ENCODE data around the gene MCRS1. TPM values are rescaled to one million over a fixed set of nuclear protein-coding genes. Genes with fewer than 3 reads are reported as not detected.

MCRS1 gene
- total RNA-seq, 1 donor from 2014 or later = 103 TPM

GRCh38 chr12:49539406-49540228, 28.3 kb downstream of the MCRS1 start:
- Mint-ChIP-seq H3K27me3 (ENCODE audit: unreplicated experiment) (peaks cover 11% of the 10 kb centered on the region), H3K9me3 (ENCODE audit: unreplicated experiment) (peaks cover 2% of the 10 kb centered on the region), H3K4me3 (ENCODE audit: unreplicated experiment) (peak overlapping the region; percentile 71), H3K27ac (ENCODE audit: unreplicated experiment) (peak overlapping the region; percentile 22), H3K36me3 (ENCODE audit: unreplicated experiment) (no peaks in the 10 kb centered on the region), H3K4me1 (ENCODE audit: low read depth, unreplicated experiment) (peaks cover 19% of the 10 kb centered on the region)
- no peak for TF ChIP-seq CTCF (IDR thresholded peaks at IDR 0.05; ENCODE audit: partially characterized antibody, unreplicated experiment)
- DNase-seq = no peak

DNA sequence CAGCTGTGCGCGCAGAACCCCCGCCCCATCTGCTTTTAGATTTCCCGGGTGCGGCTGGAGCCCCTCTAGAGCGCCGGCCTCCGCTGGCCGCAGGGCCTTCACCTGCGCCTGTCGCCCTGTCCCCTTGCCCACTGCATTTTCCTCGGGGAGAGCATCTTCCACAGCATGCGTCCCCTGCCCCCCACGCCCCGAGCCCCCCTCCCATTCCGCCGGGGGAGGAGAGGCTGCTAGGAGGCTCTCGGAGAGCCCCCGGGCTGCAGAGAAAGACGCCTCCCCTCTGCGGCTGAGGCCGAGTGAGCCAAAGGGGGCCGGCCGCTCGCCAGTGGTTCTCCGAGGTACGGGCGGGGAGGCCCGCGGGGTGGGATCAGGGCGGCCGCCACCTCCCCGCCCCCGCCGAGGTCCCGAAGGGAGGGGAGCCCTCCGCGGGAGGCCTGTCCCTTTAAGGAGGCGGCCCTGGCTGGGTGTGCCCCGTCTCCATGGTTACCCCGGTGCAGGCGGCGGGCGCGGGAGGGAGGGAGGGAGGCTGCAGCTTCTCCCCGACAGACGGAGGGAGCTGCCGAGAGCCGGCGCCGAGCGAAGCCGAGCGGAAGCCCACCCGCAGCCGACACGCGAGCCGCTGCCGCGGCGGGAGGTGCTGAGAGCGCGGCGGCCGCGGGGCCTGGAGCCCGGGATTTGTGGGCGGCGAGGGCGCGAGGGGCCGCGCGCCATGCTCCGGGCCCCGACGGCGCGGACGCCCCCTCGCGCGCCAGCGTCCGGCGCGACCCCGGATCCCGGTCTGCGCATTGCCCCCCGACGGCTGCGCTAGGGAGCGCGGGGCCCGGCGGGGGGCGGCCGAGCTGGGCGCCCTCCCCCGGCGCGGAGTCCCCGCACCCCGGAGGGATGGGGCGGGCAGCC, 29.2 kb downstream of the MCRS1 start, which contains the start of gene KCNH3:
TSS of gene KCNH3 (plus strand) at position 521 of the 894 bp plus-strand sequence. CDS start 387 bp downstream, outside the sequence.
- Mint-ChIP-seq H3K36me3 (ENCODE audit: unreplicated experiment) (no peaks in the 10 kb centered on the region), H3K4me1 (ENCODE audit: low read depth, unreplicated experiment) (peaks cover 15% of the 10 kb centered on the region), H3K4me3 (ENCODE audit: unreplicated experiment) (peak within 1 kb of the TSS; percentile 76), H3K27me3 (ENCODE audit: unreplicated experiment) (peaks cover 12% of the 10 kb centered on the region), H3K27ac (ENCODE audit: unreplicated experiment) (peak within 1 kb of the TSS; percentile 22), H3K9me3 (ENCODE audit: unreplicated experiment) (peaks cover 2% of the 10 kb centered on the region)
- TF ChIP-seq CTCF (IDR thresholded peaks at IDR 0.05; ENCODE audit: partially characterized antibody, unreplicated experiment) = no peak
- DNase-seq = peak; percentile 91

- no peak for TF ChIP-seq CTCF (IDR thresholded peaks at IDR 0.05; ENCODE audit: partially characterized antibody, unreplicated experiment)
- H3K9me3 Mint-ChIP-seq (ENCODE audit: unreplicated experiment) = no peaks in the 10 kb centered on the region
- no peak overlapping the region for H3K27ac Mint-ChIP-seq (ENCODE audit: unreplicated experiment)
- DNase-seq = peak; percentile 47
- H3K4me3 Mint-ChIP-seq (ENCODE audit: unreplicated experiment) = peak overlapping the region; percentile 82
- no peaks in the 10 kb centered on the region for H3K36me3 Mint-ChIP-seq (ENCODE audit: unreplicated experiment)
- H3K27me3 Mint-ChIP-seq (ENCODE audit: unreplicated experiment) = peaks cover 12% of the 10 kb centered on the region
- H3K4me1 Mint-ChIP-seq (ENCODE audit: low read depth, unreplicated experiment) = peaks cover 9% of the 10 kb centered on the region
Observed at GRCh38 chr12:49537752-49538509, 30.0 kb downstream of the MCRS1 start.

DNA sequence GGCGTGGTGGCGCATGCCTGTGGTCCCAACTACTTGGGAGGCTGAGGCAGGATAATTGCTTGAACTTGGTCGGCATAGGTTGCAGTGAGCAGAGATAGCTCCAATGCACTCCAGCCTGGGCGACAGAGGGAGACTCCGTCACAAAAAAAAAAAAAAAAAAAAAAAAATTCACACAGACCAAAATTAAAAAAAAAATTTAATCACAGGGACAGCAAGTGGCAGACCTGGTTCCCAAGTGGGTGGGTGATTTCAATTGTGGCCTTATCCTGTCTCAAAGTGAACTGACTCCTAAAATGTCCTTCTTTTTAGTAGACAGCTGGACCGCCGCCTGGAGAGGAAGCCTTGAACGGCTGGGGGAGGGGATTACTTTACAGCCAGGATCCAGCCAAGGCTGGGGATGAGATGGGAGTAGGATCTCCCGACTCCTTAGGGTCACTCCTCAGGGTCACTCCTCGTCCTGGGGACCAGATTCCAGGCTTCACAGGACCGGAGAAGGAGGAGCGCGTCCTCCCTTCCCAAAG, 30.7 kb downstream of the MCRS1 start:
- Mint-ChIP-seq H3K9me3 (ENCODE audit: unreplicated experiment) (no peaks in the 10 kb centered on the region), H3K4me1 (ENCODE audit: low read depth, unreplicated experiment) (peaks cover 6% of the 10 kb centered on the region), H3K36me3 (ENCODE audit: unreplicated experiment) (no peaks in the 10 kb centered on the region), H3K4me3 (ENCODE audit: unreplicated experiment) (peak overlapping the region; percentile 82), H3K27me3 (ENCODE audit: unreplicated experiment) (peaks cover 12% of the 10 kb centered on the region), H3K27ac (ENCODE audit: unreplicated experiment) (no peak overlapping the region)
- peak; percentile 45 for DNase-seq
- no peak for TF ChIP-seq CTCF (IDR thresholded peaks at IDR 0.05; ENCODE audit: partially characterized antibody, unreplicated experiment)

Measured in glutamatergic neuron (in vitro differentiated cells).